CD4-positive, alpha-beta T cell treated with Interleukin-15 for 4 hours (primary cell): ENCODE data around the gene CAMTA2.
"Not testable (repeated sequence)": the region's sequence is repeated elsewhere in the genome, so short reads cannot be mapped to it uniquely, and the experiment has no call there.

Experiments used
- DNase-seq: peaks from one replicate; pipeline ENCODE4 v3.0.0-alpha.2; 2020; ENCODE audit warnings: low spot score

Gene CAMTA2, protein sequence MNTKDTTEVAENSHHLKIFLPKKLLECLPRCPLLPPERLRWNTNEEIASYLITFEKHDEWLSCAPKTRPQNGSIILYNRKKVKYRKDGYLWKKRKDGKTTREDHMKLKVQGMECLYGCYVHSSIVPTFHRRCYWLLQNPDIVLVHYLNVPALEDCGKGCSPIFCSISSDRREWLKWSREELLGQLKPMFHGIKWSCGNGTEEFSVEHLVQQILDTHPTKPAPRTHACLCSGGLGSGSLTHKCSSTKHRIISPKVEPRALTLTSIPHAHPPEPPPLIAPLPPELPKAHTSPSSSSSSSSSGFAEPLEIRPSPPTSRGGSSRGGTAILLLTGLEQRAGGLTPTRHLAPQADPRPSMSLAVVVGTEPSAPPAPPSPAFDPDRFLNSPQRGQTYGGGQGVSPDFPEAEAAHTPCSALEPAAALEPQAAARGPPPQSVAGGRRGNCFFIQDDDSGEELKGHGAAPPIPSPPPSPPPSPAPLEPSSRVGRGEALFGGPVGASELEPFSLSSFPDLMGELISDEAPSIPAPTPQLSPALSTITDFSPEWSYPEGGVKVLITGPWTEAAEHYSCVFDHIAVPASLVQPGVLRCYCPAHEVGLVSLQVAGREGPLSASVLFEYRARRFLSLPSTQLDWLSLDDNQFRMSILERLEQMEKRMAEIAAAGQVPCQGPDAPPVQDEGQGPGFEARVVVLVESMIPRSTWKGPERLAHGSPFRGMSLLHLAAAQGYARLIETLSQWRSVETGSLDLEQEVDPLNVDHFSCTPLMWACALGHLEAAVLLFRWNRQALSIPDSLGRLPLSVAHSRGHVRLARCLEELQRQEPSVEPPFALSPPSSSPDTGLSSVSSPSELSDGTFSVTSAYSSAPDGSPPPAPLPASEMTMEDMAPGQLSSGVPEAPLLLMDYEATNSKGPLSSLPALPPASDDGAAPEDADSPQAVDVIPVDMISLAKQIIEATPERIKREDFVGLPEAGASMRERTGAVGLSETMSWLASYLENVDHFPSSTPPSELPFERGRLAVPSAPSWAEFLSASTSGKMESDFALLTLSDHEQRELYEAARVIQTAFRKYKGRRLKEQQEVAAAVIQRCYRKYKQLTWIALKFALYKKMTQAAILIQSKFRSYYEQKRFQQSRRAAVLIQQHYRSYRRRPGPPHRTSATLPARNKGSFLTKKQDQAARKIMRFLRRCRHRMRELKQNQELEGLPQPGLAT

DNA sequence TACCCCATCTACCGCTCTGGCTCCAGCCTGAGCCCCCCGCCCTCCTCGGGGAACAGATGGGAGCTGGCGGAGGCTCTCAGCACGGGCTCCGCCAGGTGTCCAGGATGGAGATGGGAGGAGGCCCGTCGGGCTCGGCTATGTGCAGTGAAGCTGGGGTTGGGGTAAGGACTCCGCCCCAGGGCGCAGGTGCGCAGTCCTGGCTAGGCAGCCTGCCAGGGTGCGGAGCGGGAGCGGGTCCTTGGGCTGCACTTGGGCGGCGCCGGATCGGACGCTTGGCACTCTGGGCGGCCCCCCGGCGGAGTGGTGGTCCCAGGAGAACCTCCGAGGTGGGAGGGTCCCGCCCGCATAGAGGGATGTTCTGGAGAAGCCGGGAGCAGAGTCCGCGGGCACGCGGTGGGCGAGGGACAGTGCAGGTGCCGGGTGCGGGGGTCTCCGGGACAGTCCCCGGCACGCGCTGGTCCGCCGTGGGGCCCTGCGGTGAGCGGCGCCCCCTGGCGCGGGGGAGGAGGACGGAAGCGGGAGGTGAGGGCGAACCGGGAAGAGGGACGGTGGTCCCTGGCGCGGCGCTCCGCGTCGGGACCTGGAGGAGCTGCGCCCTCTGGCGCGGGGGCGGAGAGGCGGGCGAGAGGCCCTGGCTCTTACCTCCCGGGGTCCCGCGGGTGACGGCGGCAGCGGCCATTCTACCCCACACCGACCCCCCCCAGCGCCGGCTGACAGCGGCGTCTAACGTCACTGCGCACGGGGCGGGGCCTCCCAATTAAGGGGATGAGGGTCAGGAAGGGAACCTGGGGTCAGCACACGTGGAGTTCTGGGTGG lies at the start of gene CAMTA2:
TSS of gene CAMTA2 (minus strand) at position 725 of the 816 bp plus-strand sequence. CDS start 1,453 bp downstream, outside the sequence.
- peak; percentile 83 for DNase-seq

DNA sequence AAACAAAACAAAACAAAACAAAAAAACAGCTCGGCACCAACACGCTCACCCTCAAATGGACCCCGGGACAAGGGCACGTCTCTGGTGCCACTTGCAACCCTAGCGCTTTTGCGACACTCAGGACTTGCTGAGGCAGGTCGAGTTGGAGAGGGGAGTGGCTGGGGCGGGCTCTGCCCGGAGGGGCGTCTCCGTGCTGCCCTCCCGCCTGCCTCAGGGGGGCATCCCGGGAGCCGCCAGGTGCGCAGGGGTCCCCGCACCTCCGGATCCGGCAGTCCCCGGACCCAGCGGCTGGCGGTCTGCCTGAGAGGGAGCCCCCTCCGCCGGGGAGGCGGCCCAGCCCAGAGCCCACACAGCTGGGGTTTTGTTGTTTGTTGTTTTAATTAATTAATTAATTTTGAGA lies 47.8 kb upstream of the CAMTA2 start, which contains the start of gene SLC52A1:
TSS of gene SLC52A1 (minus strand) at position 112 of the 400 bp plus-strand sequence. CDS start 820 bp downstream, outside the sequence.
- no peak for DNase-seq

DNA sequence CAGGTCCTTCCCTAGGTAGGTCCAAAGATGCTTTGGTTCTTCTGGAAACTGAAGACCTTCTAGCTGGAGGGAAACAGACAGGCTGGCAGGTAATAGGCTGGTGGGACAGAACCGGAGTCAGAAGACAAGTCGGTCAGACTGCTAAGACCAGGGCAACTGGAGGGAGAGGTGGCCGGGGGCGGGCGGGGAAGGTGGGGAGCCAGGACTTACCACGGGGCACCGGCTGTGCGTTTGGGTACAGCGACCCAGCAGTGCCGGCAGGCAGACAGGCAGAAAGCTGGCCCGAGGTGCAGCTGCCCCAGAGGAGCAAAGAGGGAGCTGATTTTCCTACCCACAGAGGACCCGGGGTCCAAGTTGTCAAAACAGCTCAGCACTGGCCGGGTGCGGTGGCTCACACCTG lies 47.2 kb upstream of the CAMTA2 start:
- no peak for DNase-seq

DNA sequence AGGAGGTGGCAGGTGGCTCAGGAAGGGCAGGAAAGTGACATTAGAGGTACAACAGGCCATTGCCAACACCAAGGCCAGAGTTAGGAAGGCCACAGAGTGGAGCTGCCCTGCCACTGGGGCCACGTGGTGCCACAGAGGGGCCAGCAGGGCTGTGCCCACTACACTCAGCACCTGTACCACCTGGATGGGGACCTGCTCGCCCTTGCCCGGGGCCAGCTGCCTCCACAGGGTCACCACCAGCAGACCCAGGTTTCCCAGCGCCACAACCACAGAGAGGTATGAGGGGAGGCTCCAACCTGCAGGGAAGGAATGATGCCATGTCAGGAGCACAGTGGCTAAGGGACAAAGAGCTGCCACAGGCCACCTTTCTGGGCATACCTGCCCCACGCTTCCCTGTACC lies 46.6 kb upstream of the CAMTA2 start:
- DNase-seq: no peak

DNA sequence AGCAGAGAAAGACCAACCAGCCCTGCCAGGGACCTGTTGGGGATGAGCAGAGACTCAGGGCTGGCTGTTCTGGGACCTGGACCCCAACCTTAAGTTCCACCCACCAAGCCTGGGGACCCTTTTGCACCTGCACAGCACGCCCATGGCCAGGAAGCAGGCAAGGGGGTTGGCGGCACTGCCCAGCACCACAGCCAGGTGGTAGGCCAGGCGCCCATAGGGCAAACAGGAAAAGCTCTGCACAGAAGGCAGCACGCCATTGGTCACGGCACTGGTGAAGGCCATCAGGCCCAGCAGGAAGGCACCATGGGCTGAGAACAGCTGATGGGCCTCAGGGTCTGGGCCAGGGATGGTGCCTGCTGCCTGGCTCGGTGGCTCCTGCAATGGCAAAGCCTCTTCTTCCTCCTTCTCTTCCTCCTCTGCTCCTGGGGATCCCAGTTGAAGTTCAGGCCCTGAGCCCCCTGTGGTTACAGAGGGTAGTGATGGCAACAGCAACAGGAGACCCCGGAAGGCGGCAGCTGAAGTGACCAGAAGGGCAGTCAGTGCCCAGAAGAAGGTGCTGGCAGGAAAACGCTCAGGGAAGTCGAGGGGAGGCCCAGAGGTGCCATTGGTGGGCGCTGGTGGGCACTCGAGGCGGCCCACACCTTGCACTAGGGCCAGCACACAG lies 46.0 kb upstream of the CAMTA2 start:
- no peak for DNase-seq

DNA sequence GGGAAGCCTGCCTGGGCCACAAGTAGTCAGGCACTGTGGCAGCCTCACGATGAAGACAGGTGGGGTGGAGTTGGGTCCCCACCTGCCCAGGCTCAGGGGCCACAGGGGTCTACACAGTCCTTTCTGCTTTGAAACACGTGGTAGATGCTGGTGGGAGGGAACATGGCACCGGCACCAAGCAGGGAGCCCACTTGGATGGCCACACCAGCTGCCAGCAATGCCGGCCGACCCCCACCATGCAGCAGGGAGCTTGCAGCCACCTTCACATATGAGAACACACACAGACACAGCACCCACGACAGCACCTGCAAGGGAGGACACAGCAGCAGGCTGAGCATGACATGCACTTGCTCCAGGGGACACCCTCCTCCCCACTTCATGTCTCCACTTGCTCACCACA lies 45.4 kb upstream of the CAMTA2 start:
- no peak for DNase-seq

DNA sequence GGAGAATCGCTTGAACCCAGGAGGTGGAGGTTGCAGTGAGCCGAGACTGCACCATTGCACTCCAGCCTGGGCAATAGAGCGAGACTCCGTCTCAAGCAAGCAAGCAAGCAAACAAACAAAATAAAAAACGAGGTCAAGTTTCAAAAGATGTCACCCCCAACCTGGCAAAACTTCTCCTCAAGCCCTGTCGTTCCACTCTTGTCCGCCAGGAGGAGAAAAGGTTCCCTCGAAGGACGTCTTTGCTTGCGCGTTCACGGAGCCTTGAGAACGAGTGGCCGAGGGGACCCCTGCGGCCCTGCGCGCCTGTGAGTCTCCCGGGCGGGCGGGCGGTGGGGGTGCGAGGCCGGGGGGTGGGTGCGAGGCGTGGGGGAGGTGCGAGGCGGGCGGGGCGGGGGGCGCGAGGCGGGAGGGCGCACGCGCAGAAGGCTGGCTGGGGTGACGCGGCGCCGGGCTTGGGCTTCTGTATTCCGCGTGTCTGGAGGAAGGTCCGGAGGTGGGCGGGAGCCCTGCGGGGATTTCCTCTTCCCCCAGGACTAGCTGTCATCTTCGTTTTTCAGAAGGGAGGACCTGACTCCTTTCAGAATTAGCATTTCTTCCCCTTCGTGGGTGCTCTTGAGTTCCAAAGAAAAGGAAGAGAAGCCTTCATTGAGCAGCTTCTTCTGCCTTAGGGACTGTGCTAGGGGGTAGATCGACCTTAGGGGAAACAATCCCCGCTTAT lies 44.0 kb upstream of the CAMTA2 start:
- DNase-seq: peak; percentile 87

DNA sequence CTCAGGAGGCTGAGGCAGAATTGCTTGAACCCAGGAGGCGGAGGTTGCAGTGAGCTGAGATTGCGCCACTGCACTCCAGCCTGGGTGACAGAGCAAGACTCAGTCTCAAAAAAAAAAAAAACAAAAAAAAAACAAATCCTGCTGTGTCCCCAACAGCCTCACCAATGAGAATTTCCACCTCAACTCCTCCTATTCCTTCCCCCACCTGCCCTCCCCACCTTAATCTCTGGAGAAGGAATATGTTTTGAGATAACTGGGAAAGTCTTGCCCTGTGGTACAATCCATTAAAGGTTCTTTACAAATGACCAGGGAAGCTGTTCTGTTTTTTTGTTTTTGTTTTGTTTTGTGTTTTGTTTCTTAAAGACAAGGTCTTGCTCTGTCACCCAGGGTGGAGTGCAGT lies 42.7 kb upstream of the CAMTA2 start:
- DNase-seq: not testable (repeated sequence)

DNA sequence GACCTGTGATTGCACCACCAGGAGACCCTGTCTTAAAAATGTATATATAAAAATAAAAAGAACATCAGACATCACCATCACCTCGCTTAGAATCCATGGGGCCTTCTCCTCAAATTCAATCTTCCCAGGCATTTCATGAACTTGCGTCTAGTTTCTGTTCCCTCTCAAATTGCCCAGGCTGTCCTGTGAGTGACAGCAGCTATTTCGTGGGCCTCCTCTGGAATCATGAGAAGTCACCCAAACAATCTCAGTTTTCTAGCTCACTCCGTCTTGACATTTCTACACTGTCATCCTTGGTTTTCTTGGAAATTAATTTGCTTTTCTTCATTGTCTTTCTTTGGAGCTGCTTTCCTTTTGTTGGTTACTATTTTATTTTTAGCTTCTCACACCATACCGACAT lies 40.4 kb upstream of the CAMTA2 start:
- no peak for DNase-seq

DNA sequence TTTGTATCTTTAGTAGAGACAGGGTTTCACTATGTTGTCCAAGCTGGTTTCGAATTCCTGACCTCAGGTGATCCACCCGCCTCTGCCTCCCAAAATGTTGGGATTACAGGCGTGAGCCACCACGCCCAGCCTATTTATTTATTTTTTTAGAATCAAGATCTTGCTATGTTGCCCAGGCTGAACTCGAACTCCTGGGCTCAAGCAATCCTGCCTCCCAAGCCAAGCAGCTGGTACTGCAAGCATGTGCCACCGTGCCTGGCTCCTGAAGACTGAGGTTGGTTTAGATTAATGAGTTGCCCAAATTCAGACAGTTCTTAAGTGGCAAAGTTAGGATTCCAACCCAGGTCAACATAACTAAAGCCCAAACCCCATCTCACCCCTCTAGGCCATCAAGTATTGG lies 39.8 kb upstream of the CAMTA2 start:
- no peak for DNase-seq

DNA sequence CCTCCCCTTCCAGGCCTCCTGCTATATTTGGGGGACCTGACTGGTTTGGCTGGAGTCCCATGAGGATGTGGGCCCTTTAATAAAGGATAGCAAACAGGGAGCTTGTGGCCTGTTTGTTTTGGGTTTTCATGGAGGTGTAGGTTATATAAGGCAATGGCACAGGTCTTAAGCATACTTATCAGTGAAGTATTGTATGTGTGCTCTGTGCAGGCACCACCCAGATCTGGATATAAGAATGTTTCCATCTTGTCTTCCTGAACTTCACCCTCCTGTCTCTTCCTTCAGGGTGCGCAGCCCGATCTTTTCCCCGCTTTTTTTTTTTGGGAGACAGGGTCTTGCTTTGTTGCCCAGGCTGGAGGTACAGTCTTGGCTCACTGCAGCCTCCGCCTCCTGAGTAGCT lies 37.1 kb upstream of the CAMTA2 start:
- DNase-seq: no peak

DNA sequence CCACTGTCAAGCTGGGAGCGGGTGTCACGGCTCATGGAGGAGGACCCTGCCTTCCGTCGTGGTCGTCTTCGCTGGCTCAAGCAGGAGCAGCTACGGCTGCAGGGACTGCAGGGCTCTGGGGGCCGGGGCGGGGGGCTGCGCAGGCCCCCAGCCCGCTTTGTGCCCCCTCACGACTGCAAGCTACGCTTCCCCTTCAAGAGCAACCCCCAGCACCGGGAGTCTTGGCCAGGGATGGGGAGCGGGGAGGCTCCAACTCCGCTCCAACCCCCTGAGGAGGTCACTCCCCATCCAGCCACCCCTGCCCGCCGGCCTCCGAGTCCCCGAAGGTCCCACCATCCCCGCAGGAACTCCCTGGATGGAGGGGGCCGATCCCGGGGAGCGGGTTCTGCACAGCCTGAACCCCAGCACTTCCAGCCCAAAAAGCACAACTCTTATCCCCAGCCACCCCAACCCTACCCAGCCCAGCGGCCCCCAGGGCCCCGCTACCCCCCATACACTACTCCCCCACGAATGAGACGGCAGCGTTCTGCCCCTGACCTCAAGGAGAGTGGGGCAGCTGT lies 36.2 kb upstream of the CAMTA2 start:
- no peak for DNase-seq

DNA sequence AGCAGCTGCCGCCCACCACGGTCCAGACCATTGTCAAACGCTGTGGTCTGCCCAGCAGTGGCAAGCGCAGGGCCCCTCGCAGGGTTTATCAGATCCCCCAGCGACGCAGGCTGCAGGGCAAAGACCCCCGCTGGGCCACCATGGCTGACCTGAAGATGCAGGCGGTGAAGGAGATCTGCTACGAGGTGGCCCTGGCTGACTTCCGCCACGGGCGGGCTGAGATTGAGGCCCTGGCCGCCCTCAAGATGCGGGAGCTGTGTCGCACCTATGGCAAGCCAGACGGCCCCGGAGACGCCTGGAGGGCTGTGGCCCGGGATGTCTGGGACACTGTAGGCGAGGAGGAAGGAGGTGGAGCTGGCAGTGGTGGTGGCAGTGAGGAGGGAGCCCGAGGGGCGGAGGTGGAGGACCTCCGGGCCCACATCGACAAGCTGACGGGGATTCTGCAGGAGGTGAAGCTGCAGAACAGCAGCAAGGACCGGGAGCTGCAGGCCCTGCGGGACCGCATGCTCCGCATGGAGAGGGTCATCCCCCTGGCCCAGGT lies 34.8 kb upstream of the CAMTA2 start:
- no peak for DNase-seq

DNA sequence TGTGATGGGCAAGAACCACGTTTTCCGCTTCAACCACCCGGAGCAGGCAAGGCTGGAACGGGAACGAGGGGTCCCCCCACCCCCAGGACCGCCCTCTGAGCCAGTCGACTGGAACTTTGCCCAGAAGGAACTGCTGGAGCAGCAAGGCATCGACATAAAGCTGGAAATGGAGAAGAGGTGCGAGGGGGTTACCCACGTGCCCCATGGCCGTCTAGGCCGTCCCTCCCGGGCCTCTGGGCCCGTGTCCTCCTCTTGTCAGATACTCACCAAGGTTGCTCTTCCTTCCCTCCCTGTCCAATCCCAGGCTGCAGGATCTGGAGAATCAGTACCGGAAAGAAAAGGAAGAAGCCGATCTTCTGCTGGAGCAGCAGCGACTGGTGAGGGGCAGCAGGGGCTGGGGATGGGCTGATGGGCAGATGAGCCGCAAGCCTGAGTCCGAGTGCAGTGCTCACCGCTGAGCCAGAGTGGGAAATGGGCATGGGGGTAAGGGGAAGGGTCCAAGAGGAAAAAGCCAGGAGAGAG lies 33.1 kb upstream of the CAMTA2 start:
- no peak for DNase-seq

DNA sequence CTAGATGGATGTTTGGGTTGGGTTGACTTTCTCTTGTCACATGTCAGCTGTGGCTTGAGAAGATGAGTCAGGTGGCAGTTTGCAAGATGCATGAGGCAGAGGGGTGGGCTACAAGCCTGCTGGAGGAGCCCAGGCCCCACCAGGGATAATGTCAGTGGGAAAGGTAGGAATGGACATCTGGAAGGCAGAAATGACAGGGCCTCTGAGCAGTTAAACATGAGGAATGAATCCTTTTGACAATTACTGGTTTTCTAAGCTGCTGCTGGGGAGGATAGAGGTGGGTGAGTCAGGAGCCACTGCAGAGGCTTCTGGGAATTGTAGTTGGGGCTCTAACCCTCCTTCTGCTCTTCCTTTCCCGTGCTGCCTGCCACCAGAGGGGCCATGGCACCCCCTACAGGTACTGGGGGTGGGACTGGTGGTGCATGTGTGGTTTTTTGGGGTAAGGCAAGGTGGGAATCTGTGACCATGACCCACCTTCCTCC lies 32.0 kb upstream of the CAMTA2 start:
- peak; percentile 40 for DNase-seq

DNA sequence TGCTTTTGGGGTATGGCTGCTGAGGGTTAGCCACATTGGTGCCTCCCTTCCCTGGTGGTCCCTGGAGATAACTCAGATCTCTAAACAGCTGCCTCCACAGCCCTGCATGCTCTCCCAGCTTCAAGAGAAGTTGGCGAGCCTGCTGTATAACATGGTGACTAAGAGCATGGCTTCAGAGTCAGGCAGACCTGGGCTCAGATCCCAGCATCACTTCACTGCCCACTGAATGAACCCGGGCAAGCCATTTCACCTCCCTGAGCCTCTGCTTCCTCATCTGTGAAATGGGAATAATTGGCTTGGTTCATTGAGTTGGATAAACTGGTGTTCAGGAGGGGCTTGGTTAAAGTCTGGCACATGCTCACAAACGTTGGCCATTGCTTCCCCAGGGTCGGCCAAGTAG lies 26.9 kb upstream of the CAMTA2 start:
- DNase-seq: no peak

DNA sequence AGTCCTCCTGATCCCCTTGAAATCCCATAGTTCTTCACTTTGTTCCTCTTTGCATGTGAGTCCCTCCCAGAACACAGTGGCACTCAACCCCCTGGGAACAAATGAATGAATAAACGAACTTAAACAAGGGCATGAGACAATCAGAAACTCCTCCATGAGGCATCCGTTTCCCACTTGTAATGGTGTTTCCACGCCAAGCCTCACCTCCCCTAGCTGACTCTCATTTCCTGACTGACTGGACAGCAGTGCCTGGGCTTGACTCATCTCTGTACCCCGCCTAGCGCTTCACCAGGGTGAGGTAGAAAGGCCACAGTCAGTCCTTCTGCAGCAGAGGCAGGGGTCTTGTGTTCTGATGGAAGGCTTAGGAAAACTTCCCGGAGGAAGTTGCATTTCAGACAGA lies 24.5 kb upstream of the CAMTA2 start:
- no peak for DNase-seq

DNA sequence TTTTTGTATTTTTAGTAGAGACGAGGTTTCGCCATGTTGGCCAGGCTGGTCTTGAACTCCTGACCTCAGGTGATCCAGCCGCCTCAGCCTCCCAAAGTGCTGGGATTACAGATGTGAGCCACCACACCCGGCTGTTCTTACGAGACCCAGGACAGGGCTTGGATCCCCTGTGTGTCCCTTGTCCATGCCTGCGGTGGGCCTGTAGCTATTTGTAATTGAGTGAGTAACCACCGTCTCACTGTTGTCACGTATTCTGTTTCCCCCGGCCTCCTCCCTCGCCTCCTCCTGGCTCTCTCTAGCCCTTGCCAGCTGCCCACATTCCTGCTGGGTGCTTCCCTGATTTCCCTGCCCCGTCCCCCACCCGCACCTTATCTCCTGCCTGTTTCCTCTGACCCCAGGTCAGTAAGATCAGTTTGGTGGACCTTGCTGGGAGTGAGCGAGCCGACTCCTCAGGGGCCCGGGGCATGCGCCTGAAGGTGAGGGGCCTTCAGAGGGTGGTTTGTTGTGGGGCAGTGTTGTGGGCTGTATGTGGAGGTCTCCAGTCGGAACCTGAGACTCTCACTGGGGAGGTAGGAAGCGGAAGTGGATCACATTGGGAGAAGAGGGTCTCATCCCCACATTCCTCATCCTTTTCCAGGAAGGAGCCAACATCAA lies 15.9 kb upstream of the CAMTA2 start:
- DNase-seq: no peak
